ENCODE data around the gene NTRK3. TPM values are rescaled to one million over a fixed set of nuclear protein-coding genes. Genes with fewer than 3 reads are reported as not detected.

Gene NTRK3
- total RNA-seq, 2 donors from 2014 or later: 0.66 to 5.2 TPM

DNA sequence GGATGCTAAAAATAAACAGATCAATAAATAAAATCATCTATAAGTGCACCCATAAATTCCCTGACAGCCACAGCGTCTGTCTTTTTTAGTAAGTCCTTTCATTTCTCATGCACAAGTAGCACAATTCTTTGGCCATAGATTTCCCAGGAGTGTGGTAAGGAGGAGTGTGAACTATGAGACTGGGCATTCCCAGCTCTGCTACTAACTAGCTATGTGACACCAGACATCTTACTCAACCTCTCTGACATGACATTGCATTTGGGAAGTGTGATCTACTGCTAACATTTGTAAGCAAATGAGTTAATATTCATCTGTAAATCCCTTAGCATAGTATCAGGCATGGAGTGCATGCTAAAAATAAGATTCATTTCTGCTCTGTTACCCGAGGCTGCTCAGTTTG is 301.7 kb downstream of the NTRK3 start:
- Histone ChIP-seq H3K4me1 (no peaks in the 10 kb centered on the region), H3K27ac (no peak overlapping the region), H3K36me3 (replicated peaks in 1 of 2; ENCODE audit: insufficient read depth in 1 of 2, low read depth in 2 of 2) (no peaks in the 10 kb centered on the region), H3K9me3 (no peaks in the 10 kb centered on the region), H3K4me3 (no peak overlapping the region), H3K27me3 (no peaks in the 10 kb centered on the region)
- DNase-seq (no peak), ATAC-seq (no peak)
- TF ChIP-seq POLR2A (IDR thresholded peaks at IDR 0.05): no peak
- 32 to 39% methylated on average over 2 of the region's 2 CpGs for WGBS, 2 donors
- intact Hi-C loops (cut with DNase I): no loop called here

DNA sequence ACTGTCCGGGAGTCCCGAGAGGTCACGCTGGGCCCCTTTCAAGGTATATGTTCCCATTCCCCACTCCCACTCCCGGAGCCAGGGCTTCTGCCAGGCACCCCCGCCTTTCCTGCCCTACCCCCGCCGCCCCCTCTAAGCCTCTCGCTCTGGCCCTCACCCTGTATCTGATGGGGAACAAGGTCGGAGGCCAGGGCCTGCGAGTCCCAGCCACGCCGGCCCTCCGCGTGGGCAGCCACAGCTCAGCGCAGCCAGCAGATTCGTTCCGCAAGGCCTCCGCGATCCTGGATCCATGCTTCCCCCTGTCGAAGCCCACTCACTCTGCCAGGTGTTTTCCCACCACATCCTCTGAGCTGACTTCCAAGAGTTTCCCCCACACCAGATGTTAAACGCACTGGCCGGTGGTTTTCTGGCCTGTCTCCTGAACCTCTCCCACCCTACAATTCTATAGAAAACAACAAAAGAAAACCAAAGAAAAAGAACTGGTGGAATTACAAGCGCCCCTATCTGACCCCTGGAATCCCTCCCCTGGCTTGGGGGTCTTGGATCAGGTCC is 303.7 kb downstream of the NTRK3 start:
- Histone ChIP-seq H3K27me3 (no peaks in the 10 kb centered on the region), H3K4me1 (no peaks in the 10 kb centered on the region), H3K36me3 (replicated peaks in 1 of 2; ENCODE audit: insufficient read depth in 1 of 2, low read depth in 2 of 2) (no peaks in the 10 kb centered on the region), H3K4me3 (no peak overlapping the region), H3K9me3 (no peaks in the 10 kb centered on the region), H3K27ac (no peak overlapping the region)
- DNase-seq (no peak), ATAC-seq (no peak)
- 78 to 81% methylated on average over 21 to 23 of the region's 23 CpGs for WGBS, 2 donors
- TF ChIP-seq, protein P1, sequence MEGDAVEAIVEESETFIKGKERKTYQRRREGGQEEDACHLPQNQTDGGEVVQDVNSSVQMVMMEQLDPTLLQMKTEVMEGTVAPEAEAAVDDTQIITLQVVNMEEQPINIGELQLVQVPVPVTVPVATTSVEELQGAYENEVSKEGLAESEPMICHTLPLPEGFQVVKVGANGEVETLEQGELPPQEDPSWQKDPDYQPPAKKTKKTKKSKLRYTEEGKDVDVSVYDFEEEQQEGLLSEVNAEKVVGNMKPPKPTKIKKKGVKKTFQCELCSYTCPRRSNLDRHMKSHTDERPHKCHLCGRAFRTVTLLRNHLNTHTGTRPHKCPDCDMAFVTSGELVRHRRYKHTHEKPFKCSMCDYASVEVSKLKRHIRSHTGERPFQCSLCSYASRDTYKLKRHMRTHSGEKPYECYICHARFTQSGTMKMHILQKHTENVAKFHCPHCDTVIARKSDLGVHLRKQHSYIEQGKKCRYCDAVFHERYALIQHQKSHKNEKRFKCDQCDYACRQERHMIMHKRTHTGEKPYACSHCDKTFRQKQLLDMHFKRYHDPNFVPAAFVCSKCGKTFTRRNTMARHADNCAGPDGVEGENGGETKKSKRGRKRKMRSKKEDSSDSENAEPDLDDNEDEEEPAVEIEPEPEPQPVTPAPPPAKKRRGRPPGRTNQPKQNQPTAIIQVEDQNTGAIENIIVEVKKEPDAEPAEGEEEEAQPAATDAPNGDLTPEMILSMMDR (IDR thresholded peaks at IDR 0.05): no peak
- no peak for TF ChIP-seq POLR2A (IDR thresholded peaks at IDR 0.05)
- intact Hi-C loops (cut with DNase I): no loop called here

GRCh38 chr15:87949575-87950223 is 306.8 kb downstream of the NTRK3 start:
- no peaks in the 10 kb centered on the region for H3K36me3 ChIP-seq (replicated peaks in 1 of 2; ENCODE audit: insufficient read depth in 1 of 2, low read depth in 2 of 2)
- peak overlapping the region in 1 of 4 donors; percentile 50 for H3K27ac ChIP-seq
- DNase-seq: peak in 2 of 4 donors; percentile 6 to 17
- 57 to 63% methylated on average over 6 of the region's 6 CpGs for WGBS, 2 donors
- TF ChIP-seq, protein P1 (IDR thresholded peaks at IDR 0.05): no peak
- TF ChIP-seq POLR2A (IDR thresholded peaks at IDR 0.05): no peak
- H3K4me3 ChIP-seq: no peak overlapping the region
- H3K4me1 ChIP-seq: no peaks in the 10 kb centered on the region
- H3K27me3 ChIP-seq: no peaks in the 10 kb centered on the region
- intact Hi-C loops (cut with DNase I): no loop called here
- peak; percentile 18 for ATAC-seq
- H3K9me3 ChIP-seq: no peaks in the 10 kb centered on the region

GRCh38 chr15:87949151-87949574 is 307.4 kb downstream of the NTRK3 start:
- Histone ChIP-seq H3K4me3 (no peak overlapping the region), H3K36me3 (replicated peaks in 1 of 2; ENCODE audit: insufficient read depth in 1 of 2, low read depth in 2 of 2) (no peaks in the 10 kb centered on the region), H3K27ac (peak overlapping the region in 1 of 4 donors; percentile 50), H3K4me1 (no peaks in the 10 kb centered on the region), H3K27me3 (no peaks in the 10 kb centered on the region), H3K9me3 (no peaks in the 10 kb centered on the region)
- intact Hi-C loops (cut with DNase I): no loop called here
- DNase-seq (peak in 1 of 4 donors; percentile 3), ATAC-seq (peak; percentile 54)
- TF ChIP-seq, protein P1 (IDR thresholded peaks at IDR 0.05): no peak
- no peak for TF ChIP-seq POLR2A (IDR thresholded peaks at IDR 0.05)
- 72 to 78% methylated on average over 6 to 7 of the region's 7 CpGs for WGBS, 2 donors

DNA sequence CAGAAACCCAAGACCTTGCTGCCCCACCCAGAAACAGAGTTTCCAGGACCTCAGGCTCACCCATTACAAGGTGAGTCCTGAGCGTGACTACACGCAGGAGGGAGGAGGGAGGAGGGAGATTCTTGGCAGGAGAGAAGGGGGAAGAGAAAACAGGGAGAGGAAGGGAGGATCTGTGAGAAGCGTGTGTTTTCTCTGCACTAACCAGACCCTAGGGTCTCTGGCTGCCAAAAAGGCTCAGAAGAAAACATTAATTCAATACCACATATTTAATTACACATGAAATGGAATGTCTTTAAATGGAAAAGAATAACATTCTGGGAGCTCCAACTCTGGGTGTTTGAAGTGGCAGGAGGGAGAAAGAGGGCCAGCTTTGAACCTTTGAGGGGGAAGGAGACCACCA is 309.0 kb downstream of the NTRK3 start:
- intact Hi-C loops (cut with DNase I): no loop called here
- no peaks in the 10 kb centered on the region for H3K36me3 ChIP-seq (replicated peaks in 1 of 2; ENCODE audit: insufficient read depth in 1 of 2, low read depth in 2 of 2)
- no peaks in the 10 kb centered on the region for H3K27me3 ChIP-seq
- no peak overlapping the region for H3K4me3 ChIP-seq
- no peak for DNase-seq
- 44 to 48% methylated on average over 3 of the region's 3 CpGs for WGBS, 2 donors
- TF ChIP-seq, protein P1 (IDR thresholded peaks at IDR 0.05): no peak
- no peak for TF ChIP-seq POLR2A (IDR thresholded peaks at IDR 0.05)
- no peak for ATAC-seq
- no peaks in the 10 kb centered on the region for H3K4me1 ChIP-seq
- H3K27ac ChIP-seq: no peak overlapping the region
- no peaks in the 10 kb centered on the region for H3K9me3 ChIP-seq
